NCI-H2029 (cell line): ENCODE data around the gene MAN1C1.

Source experiments
- DNase-seq: peaks from one replicate; lab custom pipeline; 2025; lab: John Stamatoyannopoulos, UW

MAN1C1 gene

GRCh38 chr1:25614501-25615171 lies 2.0 kb upstream of the MAN1C1 start:
- DNase-seq: no peak

GRCh38 chr1:25615172-25615541 lies 1.4 kb upstream of the MAN1C1 start:
- DNase-seq: no peak

GRCh38 chr1:25615563-25616094 lies 962 bp upstream of the MAN1C1 start:
- no peak for DNase-seq

GRCh38 chr1:25616987-25617624 lies 515 bp downstream of the MAN1C1 start:
- no peak for DNase-seq

GRCh38 chr1:25617625-25618432 lies 1.2 kb downstream of the MAN1C1 start:
- no peak for DNase-seq

- no peak for DNase-seq
Measured at GRCh38 chr1:25618433-25618808, 1.8 kb downstream of the MAN1C1 start.

- no peak for DNase-seq
Measured at GRCh38 chr1:25619101-25619890, 2.7 kb downstream of the MAN1C1 start.

- DNase-seq: no peak
Measured at GRCh38 chr1:25620211-25620610, 3.6 kb downstream of the MAN1C1 start.

- no peak for DNase-seq
Measured at GRCh38 chr1:25620701-25621350, 4.2 kb downstream of the MAN1C1 start.

- DNase-seq: no peak
Measured at GRCh38 chr1:25621876-25622275, 5.3 kb downstream of the MAN1C1 start.

GRCh38 chr1:25622531-25622930 lies 5.9 kb downstream of the MAN1C1 start:
- DNase-seq: no peak

GRCh38 chr1:25623007-25623406 lies 6.4 kb downstream of the MAN1C1 start:
- no peak for DNase-seq

- DNase-seq: no peak
Measured at GRCh38 chr1:25623731-25624130, 7.1 kb downstream of the MAN1C1 start.

GRCh38 chr1:25624156-25624555 lies 7.6 kb downstream of the MAN1C1 start:
- no peak for DNase-seq

- DNase-seq: no peak
Measured at GRCh38 chr1:25624604-25625003, 8.0 kb downstream of the MAN1C1 start.

GRCh38 chr1:25626018-25626417 lies 9.4 kb downstream of the MAN1C1 start:
- no peak for DNase-seq

- no peak for DNase-seq
Measured at GRCh38 chr1:25628741-25629421, 12.3 kb downstream of the MAN1C1 start.

GRCh38 chr1:25629836-25630235 lies 13.2 kb downstream of the MAN1C1 start:
- no peak for DNase-seq

- DNase-seq: no peak
Measured at GRCh38 chr1:25631750-25632485, 15.3 kb downstream of the MAN1C1 start.

- no peak for DNase-seq
Measured at GRCh38 chr1:25634066-25634465, 17.5 kb downstream of the MAN1C1 start.
